Astrocyte (in vitro differentiated cells and primary cell): ENCODE measurements around the gene FNDC7.
"Not testable (repeated sequence)": the region's sequence is repeated elsewhere in the genome, so short reads cannot be mapped to it uniquely, and the experiment has no call there.

Experiments
- CTCF ChIP-seq: IDR thresholded peaks from 2 replicates; pipeline ENCODE4 v1.5.1; 2011; ENCODE audit warnings: low read depth, mild to moderate bottlenecking, inconsistent platforms, low read length, moderate library complexity; ENCODE audit not compliant: insufficient read depth
- EZH2 ChIP-seq: IDR thresholded peaks from 2 replicates; pipeline ENCODE4 v1.6.1; 2012; ENCODE audit warnings: mild to moderate bottlenecking, low read length, inconsistent platforms; ENCODE audit not compliant: insufficient read depth

- TF ChIP-seq CTCF, EZH2: not testable (repeated sequence)
Measured at GRCh38 chr1:108781575-108781944, 68.9 kb downstream of the FNDC7 start.
